ENCODE data around the gene CDC27.
"Not testable (repeated sequence)": the region's sequence is repeated elsewhere in the genome, so short reads cannot be mapped to it uniquely, and the experiment has no call there.

- not testable (repeated sequence) for TF ChIP-seq POLR2AphosphoS5, POLR2A, CTCF (IDR thresholded peaks at IDR 0.05)
Measured at GRCh38 chr17:47070266-47070665, 118.8 kb downstream of the CDC27 start.

Data from transverse colon (tissue), 4 donors.